GM06990 (cell line): ENCODE data around the gene CLK2.
"Not testable (repeated sequence)": the region's sequence is repeated elsewhere in the genome, so short reads cannot be mapped to it uniquely, and the experiment has no call there.

Experiments
- DNase-seq: peaks from one replicate; pipeline ENCODE4 v3.0.0-alpha.2; 2011; ENCODE audit not compliant: insufficient read length; ENCODE audit errors: extremely low read depth
- H3K27me3 ChIP-seq: replicated peaks from 2 replicates; pipeline ENCODE4 v1.6.0; 2011; ENCODE audit warnings: low read length; ENCODE audit not compliant: control insufficient read depth, insufficient read depth
- H3K36me3 ChIP-seq: 2 replicates; pipeline ENCODE4 v1.5.1; 2011; ENCODE audit warnings: low read length; ENCODE audit not compliant: control insufficient read depth, insufficient read depth
- H3K4me3 ChIP-seq: replicated peaks from 2 replicates; pipeline ENCODE4 v1.5.1; 2011; ENCODE audit warnings: low read depth, mild to moderate bottlenecking, control low read depth, low read length
- CTCF ChIP-seq: IDR thresholded peaks from 2 replicates; pipeline ENCODE4 v1.5.1; 2011; ENCODE audit warnings: low read length, control low read depth, mild to moderate bottlenecking, inconsistent platforms; ENCODE audit not compliant: insufficient read depth, poor library complexity, severe bottlenecking

Gene CLK2

GRCh38 chr1:155228096-155228427, 45.2 kb downstream of the CLK2 start:
- Histone ChIP-seq H3K4me3 (peak overlapping the region; percentile 62), H3K36me3 (no peaks in the 10 kb centered on the region), H3K27me3 (no peaks in the 10 kb centered on the region)
- DNase-seq, result no peak
- TF ChIP-seq CTCF, result no peak

DNA sequence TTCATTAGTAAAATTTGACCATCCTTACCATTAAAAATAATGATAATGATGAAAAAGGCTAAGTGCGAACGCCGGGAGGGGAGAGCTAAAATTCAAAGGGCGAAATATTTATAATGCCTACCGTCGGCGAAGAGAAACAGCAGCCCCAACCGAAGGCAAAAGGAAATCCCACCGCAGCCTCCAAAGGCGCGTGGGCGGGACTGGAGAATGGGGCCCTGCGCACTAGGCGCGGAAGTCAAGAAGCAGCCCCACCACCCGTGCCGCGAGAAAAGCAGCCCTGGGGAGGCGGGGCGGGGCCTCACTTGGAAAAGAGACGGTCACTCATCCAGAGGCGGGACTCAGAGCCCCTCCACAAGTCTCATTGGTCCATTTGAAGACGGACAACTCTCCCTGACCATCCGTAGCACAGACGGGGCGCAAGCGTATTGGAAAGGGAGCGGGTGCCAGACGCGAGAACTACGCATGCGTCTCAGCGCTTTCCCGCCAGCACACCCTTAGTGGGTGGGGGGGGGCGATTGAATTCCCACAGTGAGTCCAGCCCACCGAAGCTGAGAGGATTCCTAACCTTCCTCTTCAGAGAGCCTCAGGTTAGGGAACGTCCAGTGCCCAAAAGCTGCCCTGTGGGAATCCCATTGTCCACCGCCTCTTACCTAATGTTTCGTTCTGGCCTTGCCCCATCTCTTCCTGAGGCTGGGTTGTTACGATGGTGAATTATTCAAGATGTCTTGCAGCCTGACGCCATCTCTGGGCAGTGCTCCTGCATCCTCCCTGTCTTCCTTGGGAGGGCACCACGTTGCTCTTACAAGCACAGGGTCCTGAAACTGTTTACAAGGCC, 45.8 kb downstream of the CLK2 start:
- no peak for TF ChIP-seq CTCF
- Histone ChIP-seq H3K4me3 (peak overlapping the region; percentile 75), H3K36me3 (no peaks in the 10 kb centered on the region), H3K27me3 (no peaks in the 10 kb centered on the region)
- peak; percentile 97 for DNase-seq

DNA sequence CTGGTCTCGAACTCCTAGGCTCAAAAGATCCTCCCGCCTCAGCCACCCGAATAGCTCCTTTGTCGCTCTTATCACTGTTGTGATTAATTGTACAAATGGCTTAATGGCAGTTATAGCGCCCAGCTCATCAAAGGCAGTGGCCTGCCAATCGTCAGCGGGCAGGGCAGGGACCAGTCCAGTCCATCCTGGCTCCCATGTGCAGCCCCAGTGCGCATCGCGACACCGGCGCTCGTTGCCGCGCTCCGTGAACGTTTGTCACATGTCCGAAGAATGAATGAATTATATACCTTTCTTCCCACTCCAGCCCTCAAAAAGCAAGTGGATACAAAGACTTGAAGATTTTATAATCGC, 46.4 kb downstream of the CLK2 start:
- H3K27me3 ChIP-seq, result no peaks in the 10 kb centered on the region
- H3K4me3 ChIP-seq, result peak overlapping the region; percentile 75
- DNase-seq, result peak; percentile 72

DNA sequence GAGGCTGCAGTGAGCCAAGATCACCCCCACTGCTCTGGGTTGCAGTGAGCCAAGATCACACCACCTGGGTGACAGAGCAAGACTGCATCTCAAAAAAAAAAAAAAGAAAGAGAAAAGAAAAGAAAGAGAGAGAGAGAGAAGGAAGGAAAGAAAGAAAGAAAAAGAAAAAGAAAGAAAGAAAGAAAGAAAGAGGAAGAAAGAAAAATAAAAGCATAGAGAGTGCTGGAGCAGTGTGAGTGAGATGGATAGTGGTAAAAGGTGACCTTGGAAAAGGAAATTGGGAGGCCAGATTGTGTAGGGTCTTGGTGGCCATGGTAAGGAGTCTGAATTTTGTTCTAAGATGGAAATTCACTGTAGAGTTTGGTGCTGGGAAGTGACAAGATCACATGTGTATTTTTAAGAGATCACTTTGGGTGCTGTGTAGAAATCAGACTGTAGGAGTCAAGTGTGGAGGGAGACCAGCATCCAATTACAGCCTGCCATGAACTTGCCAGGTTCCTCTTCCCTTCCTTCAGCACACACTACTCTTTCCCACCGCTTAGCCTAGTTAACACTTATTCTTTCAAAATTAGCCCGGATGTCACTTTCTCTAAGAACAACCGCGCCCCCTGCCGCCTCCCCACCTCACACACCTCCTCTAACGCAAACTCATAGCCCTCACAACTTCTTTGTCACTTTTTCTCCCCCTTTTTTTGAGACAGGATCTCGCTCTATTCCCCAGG, 47.0 kb downstream of the CLK2 start:
- Histone ChIP-seq H3K27me3 (no peaks in the 10 kb centered on the region), H3K36me3 (no peaks in the 10 kb centered on the region), H3K4me3 (peak overlapping the region; percentile 75)
- DNase-seq, result no peak
- peak; percentile 77 for TF ChIP-seq CTCF

More for the DNA sequence above, 46.4 kb downstream of the CLK2 start:
- no peak for TF ChIP-seq CTCF
- no peaks in the 10 kb centered on the region for H3K36me3 ChIP-seq

DNA sequence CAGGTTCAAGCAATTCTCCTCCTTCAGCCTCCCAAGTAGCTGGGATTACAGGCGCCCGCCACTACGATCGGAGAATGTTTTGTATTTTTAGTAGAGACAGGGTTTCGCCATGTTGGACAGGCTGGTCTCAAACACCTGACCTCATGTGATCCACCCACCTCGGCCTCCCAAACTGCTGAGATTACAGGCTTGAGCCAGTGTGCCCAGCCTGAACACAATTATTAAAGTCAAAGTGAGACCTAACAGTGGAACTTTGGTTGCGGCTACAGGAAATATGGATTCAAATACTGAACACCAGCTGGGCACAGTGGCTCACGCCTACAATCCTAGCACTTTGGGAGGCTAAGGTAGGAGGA, 47.9 kb downstream of the CLK2 start:
- not testable (repeated sequence) for H3K27me3 ChIP-seq, H3K36me3 ChIP-seq, H3K4me3 ChIP-seq, DNase-seq

DNA sequence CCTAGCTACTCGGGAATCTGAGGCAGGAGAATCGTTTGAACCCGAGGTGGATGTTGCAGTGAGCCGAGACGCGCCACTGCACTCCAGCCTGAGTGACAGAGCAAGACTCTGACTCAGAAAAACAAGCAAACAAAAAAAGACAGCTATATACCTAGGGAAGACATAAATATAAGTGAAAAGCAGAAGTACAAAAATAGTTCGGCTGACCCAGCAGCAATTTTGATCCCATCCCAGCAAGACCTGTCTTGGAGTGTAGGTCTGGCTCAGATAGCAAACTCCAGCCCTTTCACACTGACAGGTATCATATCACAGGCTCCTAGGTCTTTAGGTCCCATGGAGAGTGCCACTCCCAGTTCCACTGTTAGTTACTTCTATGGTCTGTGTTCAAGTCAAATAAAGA, 50.3 kb downstream of the CLK2 start:
- Histone ChIP-seq H3K36me3 (no peaks in the 10 kb centered on the region), H3K4me3 (no peak overlapping the region), H3K27me3 (no peaks in the 10 kb centered on the region)
- no peak for TF ChIP-seq CTCF
- DNase-seq, result no peak

- H3K36me3 ChIP-seq, H3K4me3 ChIP-seq, H3K27me3 ChIP-seq, DNase-seq: not testable (repeated sequence)
Measured at GRCh38 chr1:155220211-155220965, 52.9 kb downstream of the CLK2 start.
